CD14-positive monocyte (primary cell): Measurements from ENCODE around the gene CYP4F2. TPM values are rescaled to one million over a fixed set of nuclear protein-coding genes. Genes with fewer than 3 reads are reported as not detected.

Source experiments
- DNase-seq, 3 donors: peaks; one replicate each; pipeline ENCODE4 v3.0.0-alpha.2; 2011 to 2022
- H2AFZ ChIP-seq: 2 replicates; pipeline ENCODE4 v1.6.0; 2012; ENCODE audit warnings: mild to moderate bottlenecking, low read depth, low read length, inconsistent platforms; ENCODE audit not compliant: insufficient read depth, poor library complexity, severe bottlenecking
- H3K27ac ChIP-seq, 2 donors: 1 replicate in 1 of 2; 2 replicates in 1 of 2; pipeline ENCODE4 v1.5.1; 2012 to 2013; ENCODE audit warnings: low read length in 2 of 2, control low read depth in 1 of 2, inconsistent platforms in 1 of 2, low read depth in 1 of 2, mild to moderate bottlenecking in 1 of 2
- H3K27me3 ChIP-seq, 2 donors: one replicate each; pipeline versions ENCODE4 v1.6.0 to v1.6.1; 2011 to 2013; ENCODE audit warnings: low read length in 2 of 2; ENCODE audit not compliant: control insufficient read depth in 2 of 2, insufficient read depth in 2 of 2
- H3K36me3 ChIP-seq, 2 donors: replicated peaks in 1 of 2; 1 replicate in 1 of 2; 2 replicates in 1 of 2; pipeline versions ENCODE4 v1.5.1 to v1.6.1; 2012 to 2013; ENCODE audit warnings: low read length in 2 of 2, control low read depth in 1 of 2, inconsistent platforms in 1 of 2, mild to moderate bottlenecking in 1 of 2; ENCODE audit not compliant: insufficient read depth in 2 of 2, control insufficient read depth in 1 of 2
- H3K4me1 ChIP-seq, 2 donors: 1 replicate in 1 of 2; 2 replicates in 1 of 2; pipeline versions ENCODE4 v1.5.1 to v1.6.1; 2012 to 2013; ENCODE audit warnings: low read length in 2 of 2, control low read depth in 1 of 2, inconsistent platforms in 1 of 2, mild to moderate bottlenecking in 1 of 2, moderate library complexity in 1 of 2; ENCODE audit not compliant: insufficient read depth in 2 of 2, control insufficient read depth in 1 of 2
- H3K4me2 ChIP-seq: replicated peaks from 2 replicates; pipeline ENCODE3; 2012; ENCODE audit warnings: low read length, moderate library complexity, mild to moderate bottlenecking; ENCODE audit not compliant: poor library complexity, severe bottlenecking; ENCODE audit errors: extremely low read depth
- H3K4me3 ChIP-seq, 3 experiments: fragments of 200-600 bp in 1 of 3; sonication (generic) in 1 of 3; replicated peaks in 1 of 3; 1 replicate in 2 of 3; 2 replicates in 1 of 3; pipeline ENCODE4 v1.5.1; 2011 to 2013; ENCODE audit warnings: low read length in 3 of 3, mild to moderate bottlenecking in 3 of 3, control low read depth in 2 of 3, low read depth in 2 of 3, inconsistent platforms in 1 of 3, moderate library complexity in 1 of 3
- H3K79me2 ChIP-seq: 2 replicates; pipeline ENCODE4 v1.6.0; 2012; ENCODE audit warnings: mild to moderate bottlenecking, control low read depth, inconsistent platforms, low read length, moderate library complexity; ENCODE audit not compliant: insufficient read depth
- H3K9ac ChIP-seq: 2 replicates; pipeline ENCODE4 v1.6.0; 2017; ENCODE audit warnings: low read length, mild to moderate bottlenecking; ENCODE audit not compliant: insufficient read depth, poor library complexity, severe bottlenecking
- H3K9me3 ChIP-seq, 2 donors: replicated peaks in 1 of 2; 1 replicate in 1 of 2; 2 replicates in 1 of 2; pipeline versions ENCODE4 v1.5.1 to v1.6.1; 2012 to 2013; ENCODE audit warnings: low read length in 2 of 2, control low read depth in 1 of 2; ENCODE audit not compliant: control insufficient read depth in 1 of 2, insufficient read depth in 1 of 2
- H4K20me1 ChIP-seq: 2 replicates; pipeline ENCODE4 v1.6.0; 2012; ENCODE audit warnings: mild to moderate bottlenecking, low read length, control low read depth, moderate library complexity; ENCODE audit not compliant: insufficient read depth
- H3K27ac Mint-ChIP-seq, 7 donors: one replicate each; pipeline ENCODE4 v1.8.0; 2020; ENCODE audit warnings: mild to moderate bottlenecking in 7 of 7, mixed read lengths in 7 of 7, moderate library complexity in 6 of 7, inconsistent platforms in 2 of 7
- H3K27me3 Mint-ChIP-seq, 3 donors: one replicate each; pipeline ENCODE4 v1.8.0; 2021 to 2022; ENCODE audit warnings: low read depth in 3 of 3, mild to moderate bottlenecking in 3 of 3, mixed read lengths in 3 of 3, moderate library complexity in 3 of 3, inconsistent platforms in 1 of 3
- H3K36me3 Mint-ChIP-seq, 2 donors: one replicate each; pipeline ENCODE4 v1.8.0; 2020; ENCODE audit warnings: mixed read lengths in 2 of 2, inconsistent platforms in 1 of 2, mild to moderate bottlenecking in 1 of 2
- H3K4me1 Mint-ChIP-seq: one replicate; pipeline ENCODE4 v1.8.0; 2020; ENCODE audit warnings: mild to moderate bottlenecking, mixed read lengths
- H3K4me3 Mint-ChIP-seq, 2 donors: one replicate each; pipeline ENCODE4 v1.8.0; 2020; ENCODE audit warnings: mild to moderate bottlenecking in 2 of 2, mixed read lengths in 2 of 2, moderate library complexity in 1 of 2
- H3K9me3 Mint-ChIP-seq, 7 donors: one replicate each; pipeline ENCODE4 v1.8.0; 2020 to 2022; ENCODE audit warnings: mixed read lengths in 7 of 7, mild to moderate bottlenecking in 6 of 7, moderate library complexity in 6 of 7, inconsistent platforms in 2 of 7
- WGBS: methylation state at CpG from one replicate; pipeline ENCODE4 v1.1.5; 2013; ENCODE audit warnings: missing lambda C conversion rate; ENCODE audit not compliant: insufficient coverage; 5-methylcytosine and 5-hydroxymethylcytosine counted together
- intact Hi-C, 2 donors: fragments of 100-400 bp; cut with micrococcal nuclease; formaldehyde crosslinking; loops; one replicate each; pipeline versions ENCODE4 v1.15.0 to v1.15.1; 2023
- polyA plus RNA-seq, 3 donors: library from polyadenylated mRNA; depleted of rRNA in 1 of 3; unstranded in 2 of 3; stranded (reverse) in 1 of 3; fragments of 300-500 nt in 2 of 3; fragments of >200 nt in 1 of 3; fragmentation: Illumina TruSeq in 2 of 3; gene quantifications; 1 replicate in 2 of 3; 2 replicates in 1 of 3; pipeline ENCODE4 v1.2.3, GENCODE V29; 2012 to 2021
- TF ChIP-seq, protein P1 (sequence below): fragments of 200-600 bp; IDR thresholded peaks from one replicate; pipeline ENCODE4 v1.8.0; 2022; ENCODE audit warnings: antibody characterized with exemption, mild to moderate bottlenecking

The CYP4F2 gene
- polyA plus RNA-seq, 3 donors, result not detected

DNA sequence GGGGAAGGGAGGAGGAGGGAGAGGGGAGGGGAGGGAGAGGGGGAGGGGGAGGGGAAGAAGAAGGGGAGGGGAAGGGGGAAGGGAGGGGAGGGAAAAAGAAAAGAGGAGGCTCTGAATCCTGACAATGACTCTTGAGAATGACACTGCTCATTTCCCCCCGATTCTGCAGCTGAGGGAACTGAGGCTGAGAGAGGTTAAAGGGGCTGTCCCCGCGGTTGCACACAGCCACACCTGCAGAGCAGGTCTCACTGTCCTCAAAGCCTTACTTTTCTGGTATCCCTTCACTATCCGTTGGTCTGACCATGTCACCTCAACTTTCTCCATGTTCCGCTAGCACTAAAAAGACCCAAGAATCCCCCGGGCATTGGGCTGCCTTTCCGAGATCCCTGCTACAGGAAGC is 35.4 kb downstream of the CYP4F2 start:
- Histone ChIP-seq H3K4me2 (no peak overlapping the region), H4K20me1 (no peaks in the 10 kb centered on the region), H3K9ac (no peak overlapping the region), H3K9me3 (no peaks in the 10 kb centered on the region), H3K4me1 (no peaks in the 10 kb centered on the region), H3K4me3 (no peak overlapping the region), H3K27ac (no peak overlapping the region), H3K36me3 (no peaks in the 10 kb centered on the region), H3K79me2 (no peaks in the 10 kb centered on the region), H2AFZ (no peak overlapping the region), H3K27me3 (no peaks in the 10 kb centered on the region)
- no peak overlapping the region for H3K27ac Mint-ChIP-seq
- TF ChIP-seq, protein P1, sequence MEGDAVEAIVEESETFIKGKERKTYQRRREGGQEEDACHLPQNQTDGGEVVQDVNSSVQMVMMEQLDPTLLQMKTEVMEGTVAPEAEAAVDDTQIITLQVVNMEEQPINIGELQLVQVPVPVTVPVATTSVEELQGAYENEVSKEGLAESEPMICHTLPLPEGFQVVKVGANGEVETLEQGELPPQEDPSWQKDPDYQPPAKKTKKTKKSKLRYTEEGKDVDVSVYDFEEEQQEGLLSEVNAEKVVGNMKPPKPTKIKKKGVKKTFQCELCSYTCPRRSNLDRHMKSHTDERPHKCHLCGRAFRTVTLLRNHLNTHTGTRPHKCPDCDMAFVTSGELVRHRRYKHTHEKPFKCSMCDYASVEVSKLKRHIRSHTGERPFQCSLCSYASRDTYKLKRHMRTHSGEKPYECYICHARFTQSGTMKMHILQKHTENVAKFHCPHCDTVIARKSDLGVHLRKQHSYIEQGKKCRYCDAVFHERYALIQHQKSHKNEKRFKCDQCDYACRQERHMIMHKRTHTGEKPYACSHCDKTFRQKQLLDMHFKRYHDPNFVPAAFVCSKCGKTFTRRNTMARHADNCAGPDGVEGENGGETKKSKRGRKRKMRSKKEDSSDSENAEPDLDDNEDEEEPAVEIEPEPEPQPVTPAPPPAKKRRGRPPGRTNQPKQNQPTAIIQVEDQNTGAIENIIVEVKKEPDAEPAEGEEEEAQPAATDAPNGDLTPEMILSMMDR, result no peak
- no peak for DNase-seq
- 50% methylated on average over 4 of the region's 7 CpGs for WGBS
- H3K36me3 Mint-ChIP-seq, result no peaks in the 10 kb centered on the region
- H3K4me3 Mint-ChIP-seq, result no peak overlapping the region
- no peaks in the 10 kb centered on the region for H3K9me3 Mint-ChIP-seq
- H3K27me3 Mint-ChIP-seq, result peaks cover 1 to 11% (median 2%) of the 10 kb centered on the region in 3 donors
- intact Hi-C loops, result no loop called here
- H3K4me1 Mint-ChIP-seq, result peaks cover 21% of the 10 kb centered on the region

DNA sequence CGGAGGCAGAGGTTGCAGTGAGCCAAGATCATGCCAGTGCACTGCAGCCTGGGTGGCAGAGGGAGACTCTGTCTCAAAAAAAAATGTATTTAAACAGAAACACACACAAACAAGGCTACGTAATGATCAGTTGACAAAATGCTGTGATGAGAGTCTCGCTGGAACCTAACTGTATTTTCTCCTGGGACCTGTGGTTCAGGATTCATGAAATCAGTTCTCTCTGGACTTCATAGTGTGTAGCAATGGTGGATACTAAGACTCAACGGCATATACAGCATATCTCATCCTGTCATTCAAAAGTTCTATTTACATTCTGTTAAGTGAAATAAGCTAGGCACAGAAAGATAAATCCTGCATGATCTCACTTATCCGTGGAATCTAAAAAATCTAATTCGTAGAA is 37.4 kb downstream of the CYP4F2 start:
- no peaks in the 10 kb centered on the region for H3K4me1 ChIP-seq
- no peak overlapping the region for H3K27ac ChIP-seq
- Mint-ChIP-seq H3K4me3 (no peak overlapping the region), H3K4me1 (peaks cover 11% of the 10 kb centered on the region), H3K27ac (no peak overlapping the region), H3K27me3 (peaks cover 1 to 13% (median 2%) of the 10 kb centered on the region in 3 donors), H3K36me3 (no peaks in the 10 kb centered on the region), H3K9me3 (peaks cover 0 to 2% (median 0%) of the 10 kb centered on the region in 7 donors)
- no peak for DNase-seq
- TF ChIP-seq, protein P1, result no peak
- no peak overlapping the region for H3K4me3 ChIP-seq
- no peaks in the 10 kb centered on the region for H3K27me3 ChIP-seq
- WGBS, result no CpG with 5 or more reads among the region's 6 CpGs
- no peaks in the 10 kb centered on the region for H3K79me2 ChIP-seq
- H3K4me2 ChIP-seq, result no peak overlapping the region
- no peaks in the 10 kb centered on the region for H3K9me3 ChIP-seq
- no peak overlapping the region for H3K9ac ChIP-seq
- H2AFZ ChIP-seq, result no peak overlapping the region
- intact Hi-C loops, result no loop called here
- no peaks in the 10 kb centered on the region for H3K36me3 ChIP-seq
- H4K20me1 ChIP-seq, result no peaks in the 10 kb centered on the region
